Activated T-helper 1 cell treated with anti-CD3 and anti-CD28 coated beads, Interleukin-12 subunit alpha, Interleukin-12 subunit beta, Interleukin-2, Interleukin-4 antibody, amounts not matched to agents 30 ng/mL and 10 ng/mL and 1 ng/mL, durations not matched to agents 14 hours and 24 hours and 36 hours (primary cell): ENCODE data around the gene TMEM33. TPM values are rescaled to one million over a fixed set of nuclear protein-coding genes. Genes with fewer than 3 reads are reported as not detected.
"Not testable (repeated sequence)": the region's sequence is repeated elsewhere in the genome, so short reads cannot be mapped to it uniquely, and the experiment has no call there.

ENCODE experiments used
- DNase-seq: peaks from one replicate; pipeline ENCODE4 v3.0.0; 2021; ENCODE audit warnings: low spot score
- H3K27ac Mint-ChIP-seq: one replicate; pipeline ENCODE4 v1.8.0; 2021; ENCODE audit warnings: mild to moderate bottlenecking, mixed read lengths
- H3K27me3 Mint-ChIP-seq: one replicate; pipeline ENCODE4 v1.8.0; 2022; ENCODE audit warnings: mild to moderate bottlenecking, moderate library complexity, mixed read lengths; ENCODE audit not compliant: insufficient read depth
- H3K36me3 Mint-ChIP-seq: one replicate; pipeline ENCODE4 v1.8.0; 2021; ENCODE audit warnings: low read depth, mixed read lengths
- H3K4me1 Mint-ChIP-seq: one replicate; pipeline ENCODE4 v1.8.0; 2021; ENCODE audit warnings: low read depth, mixed read lengths
- H3K4me3 Mint-ChIP-seq: one replicate; pipeline ENCODE4 v1.8.0; 2021; ENCODE audit warnings: mild to moderate bottlenecking, moderate library complexity, mixed read lengths
- H3K9me3 Mint-ChIP-seq: one replicate; pipeline ENCODE4 v1.8.0; 2021; ENCODE audit warnings: mixed read lengths
- intact Hi-C: fragments of 100-400 bp; cut with micrococcal nuclease; formaldehyde crosslinking; loops from one replicate; pipeline ENCODE4 v1.15.1; 2024
- total RNA-seq: library from RNA; stranded (reverse); gene quantifications from 2 replicates; pipeline ENCODE4 v1.2.3, GENCODE V29; 2022

Gene TMEM33, protein sequence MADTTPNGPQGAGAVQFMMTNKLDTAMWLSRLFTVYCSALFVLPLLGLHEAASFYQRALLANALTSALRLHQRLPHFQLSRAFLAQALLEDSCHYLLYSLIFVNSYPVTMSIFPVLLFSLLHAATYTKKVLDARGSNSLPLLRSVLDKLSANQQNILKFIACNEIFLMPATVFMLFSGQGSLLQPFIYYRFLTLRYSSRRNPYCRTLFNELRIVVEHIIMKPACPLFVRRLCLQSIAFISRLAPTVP
- total RNA-seq: 97.8 and 106 TPM in 2 replicates

DNA sequence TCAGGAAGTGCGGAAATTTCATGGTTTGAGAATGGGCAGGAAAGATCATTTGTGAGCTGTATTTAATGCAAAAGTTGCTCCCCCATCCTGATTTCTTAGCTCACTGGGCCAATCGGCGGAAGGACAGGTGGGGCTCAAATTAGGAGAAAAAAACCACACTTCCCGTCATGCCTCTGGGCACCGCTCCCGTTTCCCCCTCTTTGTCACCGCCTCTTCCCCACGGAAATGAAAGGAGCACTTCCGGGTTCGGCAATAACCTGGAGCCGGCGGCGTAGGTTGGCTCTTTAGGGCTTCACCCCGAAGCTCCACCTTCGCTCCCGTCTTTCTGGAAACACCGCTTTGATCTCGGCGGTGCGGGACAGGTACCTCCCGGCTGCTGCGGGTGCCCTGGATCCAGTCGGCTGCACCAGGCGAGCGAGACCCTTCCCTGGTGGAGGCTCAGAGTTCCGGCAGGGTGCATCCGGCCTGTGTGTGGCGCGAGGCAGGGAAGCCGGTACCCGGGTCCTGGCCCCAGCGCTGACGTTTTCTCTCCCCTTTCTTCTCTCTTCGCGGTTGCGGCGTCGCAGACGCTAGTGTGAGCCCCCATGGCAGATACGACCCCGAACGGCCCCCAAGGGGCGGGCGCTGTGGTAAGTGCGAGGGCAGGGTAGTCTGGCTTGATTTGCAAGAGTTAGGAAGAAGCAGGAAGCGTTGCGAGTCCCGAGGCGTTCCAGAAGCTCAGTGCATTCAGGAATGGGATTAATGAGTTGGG, at the start of gene TMEM33:
TSS of gene TMEM33 (plus strand) at position 529 of the 751 bp plus-strand sequence. CDS start at position 585, 56 bp downstream.
- Mint-ChIP-seq H3K4me1 (peaks cover 60% of the 10 kb centered on the region), H3K27me3 (no peaks in the 10 kb centered on the region), H3K36me3 (peaks cover 32% of the 10 kb centered on the region), H3K9me3 (peaks cover 6% of the 10 kb centered on the region), H3K27ac (peak within 1 kb of the TSS; percentile 93), H3K4me3 (peak within 1 kb of the TSS; percentile 99)
- peak; percentile 69 for DNase-seq
- intact Hi-C loops: loop anchor here (1.0 to 10.0 kb wide), 3 partner anchors 55 to 1028 kb away; partner anchors contain the start of genes ATP8A1 and SLC30A9

DNA sequence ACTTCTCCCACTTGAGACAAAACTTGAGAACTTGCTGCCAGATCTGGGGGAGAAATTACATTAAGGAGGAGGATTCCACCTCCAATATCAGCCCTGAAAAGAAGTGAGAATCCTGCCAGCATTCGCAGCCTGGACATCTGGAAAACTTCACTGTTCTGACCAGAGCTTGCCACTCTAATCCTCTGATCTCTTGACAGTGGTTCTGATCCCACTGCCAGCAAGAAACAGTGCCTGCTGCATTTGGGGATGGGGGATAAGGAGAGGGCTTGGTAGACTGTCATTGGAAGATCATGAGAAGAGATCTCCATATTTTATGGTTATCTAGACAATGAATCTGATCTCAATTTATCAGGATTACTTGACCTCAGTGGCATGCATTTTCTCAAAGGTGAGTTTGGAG, 49.8 kb upstream of the TMEM33 start:
- Mint-ChIP-seq H3K27ac (no peak overlapping the region), H3K9me3 (no peaks in the 10 kb centered on the region), H3K27me3 (peaks cover 39% of the 10 kb centered on the region), H3K36me3 (no peaks in the 10 kb centered on the region), H3K4me3 (no peak overlapping the region), H3K4me1 (peaks cover 11% of the 10 kb centered on the region)
- intact Hi-C loops: no loop called here
- no peak for DNase-seq

DNA sequence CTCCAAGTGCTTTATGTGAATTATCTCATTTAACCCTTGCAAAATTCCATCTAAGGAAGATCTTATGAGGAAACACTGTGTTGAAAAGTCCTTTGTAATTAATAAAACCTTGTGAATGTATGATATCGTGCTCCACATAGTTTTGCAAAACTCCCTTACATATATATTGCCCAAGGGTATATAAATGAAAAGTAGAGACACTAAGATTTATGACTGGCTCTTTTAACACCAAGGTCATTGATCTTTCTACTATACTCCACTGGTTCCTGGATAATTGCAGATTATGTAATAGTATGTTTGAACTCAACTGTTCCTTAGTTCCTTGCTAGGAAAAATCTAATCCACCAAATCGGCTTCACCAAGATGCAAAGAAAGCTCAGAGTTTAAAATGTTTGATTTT, 48.0 kb upstream of the TMEM33 start:
- no peaks in the 10 kb centered on the region for H3K9me3 Mint-ChIP-seq
- peaks cover 28% of the 10 kb centered on the region for H3K27me3 Mint-ChIP-seq
- H3K36me3 Mint-ChIP-seq: no peaks in the 10 kb centered on the region

DNA sequence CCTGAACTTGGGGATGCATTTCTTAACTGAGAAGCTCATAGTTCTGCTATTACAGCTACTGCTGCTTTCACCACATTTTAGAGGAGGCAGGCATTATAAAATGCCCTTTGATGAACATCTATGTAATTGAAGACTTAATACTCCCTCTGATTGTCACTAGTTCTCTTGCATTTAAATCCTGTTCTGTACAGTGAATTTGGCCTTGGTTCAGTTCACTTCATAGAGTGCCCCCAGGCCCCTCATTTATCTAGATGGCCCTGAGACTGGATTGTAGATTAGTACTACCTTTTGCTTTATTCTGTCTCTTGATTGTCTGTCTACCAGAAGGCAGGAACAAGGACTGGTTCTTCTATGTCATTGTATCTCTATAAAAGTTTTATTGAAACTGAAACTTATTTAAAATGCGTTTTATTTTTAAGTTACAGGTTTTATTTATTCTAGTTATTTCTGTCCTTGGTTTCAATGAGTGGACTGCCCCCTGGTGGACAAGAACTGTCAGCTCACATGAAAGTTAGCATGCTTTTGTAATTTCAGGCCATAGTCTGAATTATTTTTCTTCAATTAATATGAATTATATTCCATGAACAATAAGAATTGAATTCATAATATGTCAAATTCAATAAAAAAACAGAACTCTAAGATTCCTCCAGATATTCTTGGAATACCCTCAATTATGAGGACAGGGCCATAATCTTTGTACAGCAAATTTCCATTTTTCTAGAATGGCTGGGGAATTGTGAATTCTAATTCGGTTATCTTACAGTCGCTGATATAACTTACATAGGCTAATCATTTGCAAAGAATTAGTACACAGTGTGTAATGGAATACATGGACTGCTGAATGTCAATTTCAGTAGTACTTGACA, 47.2 kb upstream of the TMEM33 start:
- Mint-ChIP-seq H3K27ac (no peak overlapping the region), H3K4me1 (peaks cover 1% of the 10 kb centered on the region), H3K9me3 (no peaks in the 10 kb centered on the region), H3K36me3 (no peaks in the 10 kb centered on the region), H3K27me3 (peaks cover 23% of the 10 kb centered on the region), H3K4me3 (no peak overlapping the region)
- no peak for DNase-seq
- intact Hi-C loops: loop anchor here (1.0 kb wide), 1 partner anchor 195 kb away; no protein-coding TSS in a partner anchor

More for the DNA sequence above, 48.0 kb upstream of the TMEM33 start:
- H3K27ac Mint-ChIP-seq: no peak overlapping the region
- intact Hi-C loops: no loop called here
- H3K4me1 Mint-ChIP-seq: peaks cover 4% of the 10 kb centered on the region
- DNase-seq: no peak
- no peak overlapping the region for H3K4me3 Mint-ChIP-seq

DNA sequence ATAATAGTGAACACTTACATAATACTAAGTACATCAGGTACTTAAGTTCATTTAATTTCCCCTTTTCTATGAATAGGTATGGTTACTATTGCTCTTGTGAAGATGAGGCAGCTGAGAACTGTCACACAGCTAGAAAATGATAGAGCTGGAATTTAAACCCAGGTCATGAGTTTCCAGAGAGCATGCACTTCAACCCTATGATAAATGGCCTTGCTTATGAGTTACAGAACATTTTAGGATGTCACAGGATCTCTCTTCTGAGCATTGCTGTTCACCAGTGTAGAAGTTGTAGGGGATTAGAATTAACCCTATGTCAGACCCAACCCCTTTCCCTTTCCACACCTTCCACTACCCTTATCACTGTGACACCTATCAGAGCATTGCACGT, 46.5 kb upstream of the TMEM33 start:
- Mint-ChIP-seq H3K4me3 (no peak overlapping the region), H3K27ac (no peak overlapping the region), H3K36me3 (no peaks in the 10 kb centered on the region), H3K27me3 (peaks cover 18% of the 10 kb centered on the region), H3K4me1 (no peaks in the 10 kb centered on the region), H3K9me3 (no peaks in the 10 kb centered on the region)
- no peak for DNase-seq
- intact Hi-C loops: loop anchor here (1.0 kb wide), 1 partner anchor 195 kb away; no protein-coding TSS in a partner anchor

DNA sequence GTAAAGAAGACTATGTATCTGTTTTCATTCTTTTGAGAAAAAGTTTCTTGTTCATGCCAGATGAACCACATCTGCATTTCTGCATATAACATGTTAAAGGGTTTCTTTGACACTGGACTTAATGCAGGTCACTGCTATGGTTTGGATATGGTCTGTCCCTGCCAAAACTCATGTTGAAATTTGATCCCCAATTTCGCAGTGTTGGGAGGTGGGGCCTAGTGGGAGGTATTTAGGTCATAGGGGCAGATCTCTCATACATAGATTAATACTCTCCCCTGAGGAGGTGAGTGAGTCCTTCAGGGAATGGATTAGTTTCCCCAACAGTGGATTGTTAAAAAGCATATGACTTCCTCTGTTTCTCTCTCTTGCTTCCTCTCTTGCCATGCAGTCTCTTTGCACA, 45.9 kb upstream of the TMEM33 start:
- intact Hi-C loops: no loop called here
- H3K4me1 Mint-ChIP-seq: no peaks in the 10 kb centered on the region
- H3K36me3 Mint-ChIP-seq: no peaks in the 10 kb centered on the region
- no peak overlapping the region for H3K4me3 Mint-ChIP-seq
- peaks cover 18% of the 10 kb centered on the region for H3K27me3 Mint-ChIP-seq
- DNase-seq: no peak
- no peak overlapping the region for H3K27ac Mint-ChIP-seq
- H3K9me3 Mint-ChIP-seq: no peaks in the 10 kb centered on the region

DNA sequence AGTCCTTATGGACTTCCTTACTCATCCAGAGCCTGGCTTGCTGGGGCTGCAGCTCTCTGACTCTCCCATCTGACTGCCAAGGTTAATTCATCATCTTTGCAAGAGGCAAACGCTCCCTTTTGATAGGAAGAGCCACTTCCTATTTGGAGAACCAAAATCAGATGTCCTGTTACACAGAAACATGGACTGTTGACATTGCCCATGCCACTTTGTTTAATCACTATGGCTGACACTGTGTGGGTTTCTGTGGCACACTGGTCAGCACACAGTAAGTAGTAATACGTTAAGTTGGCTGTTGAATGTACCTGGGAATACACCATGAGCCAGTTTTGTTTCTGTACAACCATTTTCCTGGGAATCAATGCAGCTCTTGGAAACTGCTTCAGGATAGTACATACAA, 45.1 kb upstream of the TMEM33 start:
- no peak overlapping the region for H3K27ac Mint-ChIP-seq
- no peak for DNase-seq
- H3K9me3 Mint-ChIP-seq: no peaks in the 10 kb centered on the region
- H3K4me1 Mint-ChIP-seq: no peaks in the 10 kb centered on the region
- no peaks in the 10 kb centered on the region for H3K36me3 Mint-ChIP-seq
- intact Hi-C loops: no loop called here
- peaks cover 17% of the 10 kb centered on the region for H3K27me3 Mint-ChIP-seq
- no peak overlapping the region for H3K4me3 Mint-ChIP-seq

DNA sequence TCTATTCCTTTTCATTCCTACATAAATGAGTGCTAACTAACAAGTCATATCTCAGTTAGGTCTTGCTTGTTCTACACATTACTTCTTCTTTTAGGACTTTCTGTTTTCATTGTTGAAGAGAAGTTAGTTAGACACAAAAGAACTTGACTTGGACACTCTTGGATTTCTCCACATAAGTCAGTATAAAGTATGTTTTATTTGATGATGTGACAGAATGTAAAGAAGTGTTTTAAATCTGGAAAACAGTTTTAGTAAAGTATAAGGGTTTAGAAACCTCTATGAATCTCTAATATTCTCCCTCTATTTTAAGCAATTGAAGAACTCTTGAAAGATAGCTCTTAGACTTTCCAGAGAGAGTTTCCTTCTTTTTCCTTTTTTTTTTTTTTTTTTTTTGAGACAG, 38.6 kb upstream of the TMEM33 start:
- H3K27me3 Mint-ChIP-seq: no peaks in the 10 kb centered on the region
- H3K27ac Mint-ChIP-seq: no peak overlapping the region
- H3K36me3 Mint-ChIP-seq: no peaks in the 10 kb centered on the region
- no peak for DNase-seq
- H3K4me3 Mint-ChIP-seq: no peak overlapping the region
- no peaks in the 10 kb centered on the region for H3K4me1 Mint-ChIP-seq
- intact Hi-C loops: no loop called here
- no peaks in the 10 kb centered on the region for H3K9me3 Mint-ChIP-seq

DNA sequence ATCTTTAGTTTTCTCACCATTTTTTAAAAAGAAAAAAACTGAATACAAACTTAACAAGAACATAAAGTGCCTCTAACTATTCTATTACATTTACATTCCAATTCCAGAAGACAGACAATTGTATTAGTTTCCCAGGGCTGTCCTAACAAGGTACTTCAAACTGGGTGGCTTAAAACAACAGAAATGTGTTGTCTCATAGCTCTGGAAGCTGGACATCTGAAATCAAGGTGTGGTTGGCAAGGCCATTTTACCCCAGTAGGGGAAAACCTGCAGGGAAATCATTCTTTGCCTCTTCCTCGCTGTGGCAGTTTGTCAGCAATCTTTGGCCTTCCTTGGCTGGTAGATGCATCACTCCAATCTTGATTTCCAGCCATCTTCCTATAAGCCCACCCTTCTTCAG, 37.5 kb upstream of the TMEM33 start:
- Mint-ChIP-seq H3K27me3 (no peaks in the 10 kb centered on the region), H3K9me3 (no peaks in the 10 kb centered on the region), H3K36me3 (no peaks in the 10 kb centered on the region), H3K4me1 (no peaks in the 10 kb centered on the region), H3K4me3 (no peak overlapping the region), H3K27ac (no peak overlapping the region)
- DNase-seq: no peak
- intact Hi-C loops: no loop called here

DNA sequence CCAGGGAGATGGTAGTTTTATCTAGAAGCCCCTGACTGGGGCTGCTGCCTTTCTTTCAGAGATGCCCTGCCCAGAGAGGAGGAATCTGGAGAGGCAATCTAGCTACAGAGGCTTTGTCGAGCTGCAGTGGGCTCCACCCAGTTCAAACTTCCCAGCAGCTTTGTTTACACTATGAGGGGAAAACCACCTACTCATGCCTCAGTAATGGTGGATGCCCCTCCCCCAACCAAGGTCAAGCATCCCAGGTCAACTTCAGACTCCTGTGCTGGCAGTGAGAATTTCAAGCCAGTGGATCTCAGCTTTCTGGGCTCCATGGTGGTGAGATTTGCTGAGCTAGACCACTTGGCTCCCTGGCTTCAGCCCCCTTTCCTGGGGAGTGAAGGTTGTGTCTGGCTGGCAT, 26.1 kb upstream of the TMEM33 start:
- H3K36me3 Mint-ChIP-seq, H3K4me3 Mint-ChIP-seq, H3K27me3 Mint-ChIP-seq, intact Hi-C loops, DNase-seq, H3K27ac Mint-ChIP-seq, H3K4me1 Mint-ChIP-seq: not testable (repeated sequence)
- H3K9me3 Mint-ChIP-seq: peaks cover 10% of the 10 kb centered on the region

DNA sequence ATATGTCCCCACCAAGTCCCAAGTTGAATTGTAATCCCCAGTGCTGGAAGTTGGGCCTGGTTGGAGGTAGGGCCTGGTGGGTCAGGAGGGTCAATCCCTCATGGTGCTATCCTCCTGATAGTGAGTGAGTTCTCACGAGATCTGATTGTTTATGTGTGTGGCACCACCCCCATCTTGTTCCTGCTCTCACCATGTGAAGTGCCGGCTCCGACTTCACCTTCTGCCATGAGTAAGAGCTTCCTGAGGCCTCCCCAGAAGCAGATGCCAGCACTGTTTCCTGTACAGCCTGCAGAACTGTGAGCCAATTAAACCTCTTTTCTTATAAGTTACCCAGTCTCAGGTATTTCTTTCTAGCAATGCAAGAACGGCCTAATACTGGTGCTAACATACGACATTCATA, 22.7 kb upstream of the TMEM33 start:
- Mint-ChIP-seq H3K4me3 (no peak overlapping the region), H3K36me3 (no peaks in the 10 kb centered on the region), H3K9me3 (no peaks in the 10 kb centered on the region), H3K4me1 (peaks cover 6% of the 10 kb centered on the region), H3K27ac (no peak overlapping the region), H3K27me3 (no peaks in the 10 kb centered on the region)
- no peak for DNase-seq
- intact Hi-C loops: no loop called here

DNA sequence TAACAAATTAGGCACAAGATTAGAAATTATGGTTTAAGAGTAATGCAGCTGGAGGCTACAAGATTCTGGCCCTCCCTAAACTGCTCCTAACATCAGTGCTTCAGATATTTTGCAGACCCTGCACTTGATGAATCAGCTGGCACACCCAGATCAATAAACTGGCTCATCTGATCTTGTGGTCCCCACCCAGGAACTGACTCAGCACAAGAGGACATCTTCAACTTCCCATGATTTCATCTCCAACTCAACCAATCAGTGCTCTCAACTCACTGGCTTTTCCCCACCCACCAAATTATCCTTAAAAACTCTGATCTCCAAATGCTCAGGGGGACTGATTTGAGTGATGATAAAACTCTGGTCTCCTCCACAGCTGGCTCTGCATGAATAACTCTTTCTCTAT, 21.7 kb upstream of the TMEM33 start:
- Mint-ChIP-seq H3K36me3 (no peaks in the 10 kb centered on the region), H3K4me1 (peaks cover 6% of the 10 kb centered on the region), H3K27me3 (no peaks in the 10 kb centered on the region), H3K27ac (no peak overlapping the region), H3K4me3 (no peak overlapping the region), H3K9me3 (no peaks in the 10 kb centered on the region)
- intact Hi-C loops: no loop called here
- no peak for DNase-seq

DNA sequence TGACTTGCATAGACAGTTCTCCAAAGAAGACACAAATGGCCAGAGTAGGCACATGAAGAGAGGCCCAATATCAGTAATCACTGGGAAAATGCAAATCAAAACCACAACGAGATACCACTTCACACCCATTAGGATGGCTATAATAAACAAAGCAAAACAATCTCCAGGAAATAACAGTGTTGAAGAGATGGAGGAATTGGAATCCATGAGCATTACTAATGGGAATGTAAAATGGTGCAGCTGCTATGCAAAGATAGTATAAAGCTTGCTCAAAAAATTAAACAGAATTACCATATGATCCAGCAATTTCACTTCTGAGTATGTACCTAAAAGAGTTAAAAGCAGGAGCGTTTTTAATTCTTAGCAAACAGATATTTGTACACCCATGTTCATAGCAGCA, 17.0 kb upstream of the TMEM33 start:
- peaks cover 6% of the 10 kb centered on the region for H3K4me1 Mint-ChIP-seq
- intact Hi-C loops: no loop called here
- H3K9me3 Mint-ChIP-seq: peaks cover 19% of the 10 kb centered on the region
- no peak overlapping the region for H3K27ac Mint-ChIP-seq
- no peak overlapping the region for H3K4me3 Mint-ChIP-seq
- peaks cover 2% of the 10 kb centered on the region for H3K27me3 Mint-ChIP-seq
- no peaks in the 10 kb centered on the region for H3K36me3 Mint-ChIP-seq
- DNase-seq: no peak
